ENCODE data around the gene CCNT1. TPM values are rescaled to one million over a fixed set of nuclear protein-coding genes. Genes with fewer than 3 reads are reported as not detected.
"Not testable (repeated sequence)": the region's sequence is repeated elsewhere in the genome, so short reads cannot be mapped to it uniquely, and the experiment has no call there.

Gene CCNT1
- total and polyA plus RNA-seq, 10 of the 15 experiments (the other 5 are each of a cell fraction or from before 2014, with no cell fraction given): 6.3 to 37.3 (median 20.0) TPM

GRCh38 chr12:48716168-48716492, 377 bp downstream of the CCNT1 start:
- peak overlapping the region; percentile 82 for H2AFZ ChIP-seq (ENCODE audit: control insufficient read depth, low read depth, low read length)
- BruUV-seq (replicated peaks): TSS peak; percentile 82
- ChIA-PET SMC1A (ENCODE audit: uncharacterized antibody, unreplicated experiment) (interaction anchor here (2.9 kb wide), 1 partner anchor 34 kb away, joined by 7 read pairs; the partner anchor contains the start of gene KANSL2), RAD21 (ENCODE audit: unreplicated experiment) (no interaction called here), POLR2A (interaction anchor here (0.9 to 1.4 kb wide), 2 partner anchors 38 to 172 kb away, joined by 3 read pairs; no protein-coding TSS in a partner anchor), CTCF (interaction anchor here (0.7 to 1.2 kb wide), 2 partner anchors 38 to 99 kb away, joined by 3 read pairs; no protein-coding TSS in a partner anchor)
- ATAC-seq (peak; percentile 50), FAIRE-seq (no peak), DNase-seq (ENCODE audit: low read depth, low spot score) (no peak)
- peak overlapping the region; percentile 48 for H3K4me2 ChIP-seq (ENCODE audit: control insufficient read depth, insufficient read depth)
- peak overlapping the region; percentile 96 for H3K27ac ChIP-seq (ENCODE audit: control insufficient read depth, insufficient read depth)
- H3K9me3 ChIP-seq (replicated peaks; ENCODE audit: control insufficient read depth, insufficient read depth, low read length): no peaks in the 10 kb centered on the region; the same call in 2 of the 3 replicates
- H3K79me2 ChIP-seq (ENCODE audit: control insufficient read depth, insufficient read depth, low read length): peaks cover 47% of the 10 kb centered on the region
- peak overlapping the region; percentile 94 for H3K4me3 ChIP-seq
- WGBS (ENCODE audit: insufficient coverage, insufficient replicate concordance, low lambda C conversion rate, missing lambda C conversion rate): 1% methylated on average over 17 of the region's 17 CpGs
- H3K36me3 ChIP-seq (ENCODE audit: control insufficient read depth in 2 of 2, insufficient read depth in 2 of 2, low read length in 1 of 2): no peaks in the 10 kb centered on the region; a peak in 1 of 4 replicates
- H3K4me1 ChIP-seq (ENCODE audit: control insufficient read depth, insufficient read depth, low read length): peaks cover 10% of the 10 kb centered on the region; the same call in 1 of the 2 replicates
- H4K20me1 ChIP-seq (ENCODE audit: control insufficient read depth, insufficient read depth): no peaks in the 10 kb centered on the region; the same call in 1 of the 2 replicates
- no peaks in the 10 kb centered on the region for H3K27me3 ChIP-seq (replicated peaks in 1 of 2; ENCODE audit: control insufficient read depth in 2 of 2, insufficient read depth in 2 of 2, low read length in 1 of 2)
- 0 out of 2 replicates have a peak, but pooled peaks have one; percentile 51 for TF ChIP-seq LARP7 (IDR thresholded peaks at IDR 0.05)
- no peak for TF ChIP-seq ZNF622 (IDR thresholded peaks at IDR 0.05)
- no peak for TF ChIP-seq POLR2A (IDR thresholded peaks at IDR 0.05; ENCODE audit: low read depth, low read length)
- in situ Hi-C loops (cut with MboI) (no loop called here), intact Hi-C loops (cut with micrococcal nuclease; ENCODE audit: unreplicated experiment) (loop anchor here (2.0 kb wide), 1 partner anchor 33 kb away; the partner anchor contains the start of gene KANSL2)
- H3K9ac ChIP-seq (ENCODE audit: control insufficient read depth, insufficient read depth, low read length): peak overlapping the region; percentile 100

DNA sequence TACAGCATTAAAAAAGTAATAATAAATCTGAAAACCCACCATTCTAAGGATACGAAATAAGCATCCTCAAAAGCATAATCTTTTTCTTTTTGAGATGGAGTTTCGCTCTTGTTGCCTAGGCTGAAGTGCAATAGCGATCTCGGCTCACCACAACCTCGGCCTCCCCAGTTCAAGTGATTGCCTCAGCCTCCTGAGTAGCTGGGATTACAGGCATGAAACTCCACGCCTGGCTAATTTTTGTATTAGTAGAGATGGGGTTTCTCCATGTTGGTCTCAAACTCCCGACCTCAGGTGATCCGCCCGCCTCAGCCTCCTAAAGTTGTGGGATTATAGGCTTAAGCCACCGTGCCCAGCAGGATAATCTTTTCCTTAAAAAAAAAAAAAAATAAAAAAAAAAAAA, 4.3 kb downstream of the CCNT1 start:
- H3K4me3 ChIP-seq: no peak overlapping the region
- no peaks in the 10 kb centered on the region for H3K27me3 ChIP-seq (replicated peaks in 1 of 2; ENCODE audit: control insufficient read depth in 2 of 2, insufficient read depth in 2 of 2, low read length in 1 of 2)
- H4K20me1 ChIP-seq (ENCODE audit: control insufficient read depth, insufficient read depth): no peaks in the 10 kb centered on the region; the same call in 1 of the 2 replicates
- ATAC-seq: no peak
- peaks cover 10% of the 10 kb centered on the region; the same call in 1 of the 2 replicates for H3K4me1 ChIP-seq (ENCODE audit: control insufficient read depth, insufficient read depth, low read length)
- DNase-seq (ENCODE audit: low read depth, low spot score): no peak
- H3K9me3 ChIP-seq (replicated peaks; ENCODE audit: control insufficient read depth, insufficient read depth, low read length): no peaks in the 10 kb centered on the region
- ChIA-PET CTCF (no interaction called here), SMC1A (ENCODE audit: uncharacterized antibody, unreplicated experiment) (interaction anchor here (1.0 kb wide), 1 partner anchor 21 kb away, joined by 3 read pairs; no protein-coding TSS in a partner anchor), RAD21 (ENCODE audit: unreplicated experiment) (no interaction called here), POLR2A (interaction anchor here (1.0 kb wide), 1 partner anchor 34 kb away, joined by 3 read pairs; no protein-coding TSS in a partner anchor)
- in situ Hi-C loops (cut with MboI) (no loop called here), intact Hi-C loops (cut with micrococcal nuclease; ENCODE audit: unreplicated experiment) (no loop called here)
- no peak overlapping the region for H2AFZ ChIP-seq (ENCODE audit: control insufficient read depth, low read depth, low read length)
- FAIRE-seq: no peak
- peaks cover 0 to 14% of the 10 kb centered on the region in 2 experiments; a peak in 2 of 4 replicates for H3K36me3 ChIP-seq (ENCODE audit: control insufficient read depth in 2 of 2, insufficient read depth in 2 of 2, low read length in 1 of 2)
- no peak overlapping the region for H3K4me2 ChIP-seq (ENCODE audit: control insufficient read depth, insufficient read depth)
- no TSS peak for BruUV-seq (replicated peaks)
- TF ChIP-seq ETV6 (conservative IDR thresholded peaks at IDR 0.05 in 1 of 2, IDR thresholded peaks at IDR 0.05 in 1 of 2; ENCODE audit: borderline replicate concordance in 1 of 2, low read depth in 1 of 2): no peak
- TF ChIP-seq RCOR1 (conservative IDR thresholded peaks at IDR 0.05; ENCODE audit: low read depth, low read length): no peak
- no peak for TF ChIP-seq GABPA (IDR thresholded peaks at IDR 0.05; ENCODE audit: low read depth)
- no peak for TF ChIP-seq IKZF1 (conservative IDR thresholded peaks at IDR 0.05)
- no peak overlapping the region for H3K27ac ChIP-seq (ENCODE audit: control insufficient read depth, insufficient read depth)
- no peak overlapping the region for H3K9ac ChIP-seq (ENCODE audit: control insufficient read depth, insufficient read depth, low read length)
- peaks cover 64% of the 10 kb centered on the region for H3K79me2 ChIP-seq (ENCODE audit: control insufficient read depth, insufficient read depth, low read length)
- WGBS (ENCODE audit: insufficient coverage, insufficient replicate concordance, low lambda C conversion rate, missing lambda C conversion rate): 93% methylated on average over 10 of the region's 10 CpGs

DNA sequence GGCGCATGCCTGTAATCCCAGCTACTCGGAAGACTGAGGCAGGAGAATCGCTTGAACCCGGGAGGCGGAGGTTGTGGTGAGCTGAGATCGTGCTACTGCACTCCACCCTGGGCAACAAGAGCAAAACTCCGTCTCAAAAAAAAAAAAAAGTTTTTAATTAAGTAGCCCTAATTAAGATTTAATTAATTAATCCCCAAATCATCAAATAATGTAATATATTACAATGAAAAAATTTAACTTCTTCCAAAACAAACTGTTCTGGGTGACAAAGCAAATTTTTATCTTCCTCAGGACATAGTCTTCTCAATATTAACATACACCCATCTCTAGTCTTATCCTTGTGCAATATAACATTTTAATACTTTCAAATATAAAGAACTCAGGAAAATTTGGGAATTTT, 17.7 kb downstream of the CCNT1 start:
- FAIRE-seq; H3K9ac ChIP-seq (ENCODE audit: control insufficient read depth, insufficient read depth, low read length); H3K4me2 ChIP-seq (ENCODE audit: control insufficient read depth, insufficient read depth); DNase-seq (ENCODE audit: low read depth, low spot score); in situ Hi-C loops (cut with MboI); ATAC-seq; H4K20me1 ChIP-seq (ENCODE audit: control insufficient read depth, insufficient read depth); H3K79me2 ChIP-seq (ENCODE audit: control insufficient read depth, insufficient read depth, low read length); H3K4me3 ChIP-seq; intact Hi-C loops (cut with micrococcal nuclease; ENCODE audit: unreplicated experiment); H2AFZ ChIP-seq (ENCODE audit: control insufficient read depth, low read depth, low read length); SMC1A ChIA-PET (ENCODE audit: uncharacterized antibody, unreplicated experiment); H3K4me1 ChIP-seq (ENCODE audit: control insufficient read depth, insufficient read depth, low read length); H3K27me3 ChIP-seq (replicated peaks in 1 of 2; ENCODE audit: control insufficient read depth in 2 of 2, insufficient read depth in 2 of 2, low read length in 1 of 2); H3K9me3 ChIP-seq (replicated peaks; ENCODE audit: control insufficient read depth, insufficient read depth, low read length); RAD21 ChIA-PET (ENCODE audit: unreplicated experiment); H3K27ac ChIP-seq (ENCODE audit: control insufficient read depth, insufficient read depth); CTCF ChIA-PET: not testable (repeated sequence)
- peaks cover 2 to 27% of the 10 kb centered on the region in 2 experiments for H3K36me3 ChIP-seq (ENCODE audit: control insufficient read depth in 2 of 2, insufficient read depth in 2 of 2, low read length in 1 of 2)
- TSS peak; percentile 17 for BruUV-seq (replicated peaks)
- POLR2A ChIA-PET: interaction anchor here (0.7 to 1.0 kb wide), 2 partner anchors 36 to 163 kb away, joined by 3 read pairs; no protein-coding TSS in a partner anchor
- WGBS (ENCODE audit: insufficient coverage, insufficient replicate concordance, low lambda C conversion rate, missing lambda C conversion rate): 98% methylated on average over 7 of the region's 7 CpGs
